HepG2 (cell line): ENCODE data around the gene CKS1B. TPM values are rescaled to one million over a fixed set of nuclear protein-coding genes. Genes with fewer than 3 reads are reported as not detected.

Experiments used
- CREB3 ChIP-seq: sonication (generic); formaldehyde crosslinking; IDR thresholded peaks from 2 replicates; pipeline ENCODE4 v1.5.0; 2020; ENCODE audit warnings: missing genetic modification reagents
- DDIT3 ChIP-seq: sonication (generic); formaldehyde crosslinking; IDR thresholded peaks from 2 replicates; pipeline ENCODE4 v1.4.0; 2020; ENCODE audit warnings: mild to moderate bottlenecking, missing genetic modification reagents
- DNMT1 ChIP-seq: sonication (generic); formaldehyde crosslinking; IDR thresholded peaks from 2 replicates; pipeline ENCODE4 v1.5.1; 2020; ENCODE audit warnings: mild to moderate bottlenecking, missing genetic modification reagents
- FOXP1 ChIP-seq, 2 experiments: fragments of 450-650 bp in 1 of 2; IDR thresholded peaks; 2 replicates each; pipeline ENCODE4 v1.6.1; 2017 to 2018; ENCODE audit warnings: antibody characterized with exemption in 1 of 2
- GLI4 ChIP-seq: sonication (generic); formaldehyde crosslinking; IDR thresholded peaks from 2 replicates; pipeline ENCODE4 v1.5.1; 2020; ENCODE audit warnings: missing genetic modification reagents, mild to moderate bottlenecking, moderate library complexity, borderline replicate concordance
- HOXA3 ChIP-seq: sonication (generic); formaldehyde crosslinking; IDR thresholded peaks from 2 replicates; pipeline ENCODE4 v1.5.0; 2020; ENCODE audit warnings: missing genetic modification reagents
- IKZF5 ChIP-seq: IDR thresholded peaks from 2 replicates; pipeline ENCODE4 v1.6.1; 2018; ENCODE audit warnings: missing genetic modification reagents, mild to moderate bottlenecking, missing compliant biosample characterization
- ISL2 ChIP-seq: sonication (generic); formaldehyde crosslinking; IDR thresholded peaks from 2 replicates; pipeline ENCODE4 v1.5.0; 2020; ENCODE audit warnings: missing genetic modification reagents
- MEIS1 ChIP-seq: sonication (generic); formaldehyde crosslinking; IDR thresholded peaks from 2 replicates; pipeline ENCODE4 v1.9.0; 2021; ENCODE audit warnings: mild to moderate bottlenecking, missing genetic modification reagents, moderate library complexity, borderline replicate concordance
- MTA3 ChIP-seq: sonication (generic); formaldehyde crosslinking; IDR thresholded peaks from 2 replicates; pipeline ENCODE4 v1.4.0; 2020; ENCODE audit warnings: missing genetic modification reagents
- NFKBIZ ChIP-seq: IDR thresholded peaks from 2 replicates; pipeline ENCODE4 v1.6.1; 2018; ENCODE audit warnings: missing genetic modification reagents, missing compliant biosample characterization
- RORA ChIP-seq: sonication (generic); formaldehyde crosslinking; IDR thresholded peaks from 2 replicates; pipeline ENCODE4 v1.5.0; 2020; ENCODE audit warnings: mild to moderate bottlenecking, missing genetic modification reagents, moderate library complexity
- ZBTB1 ChIP-seq: sonication (generic); formaldehyde crosslinking; IDR thresholded peaks from 2 replicates; pipeline ENCODE4 v1.4.0; 2020; ENCODE audit warnings: missing genetic modification reagents, borderline replicate concordance
- ZFP36L2 ChIP-seq: sonication (generic); formaldehyde crosslinking; IDR thresholded peaks from 2 replicates; pipeline ENCODE4 v1.4.0; 2020; ENCODE audit warnings: missing genetic modification reagents
- ZNF224 ChIP-seq: sonication (generic); formaldehyde crosslinking; IDR thresholded peaks from 2 replicates; pipeline ENCODE4 v1.5.0; 2020; ENCODE audit warnings: mild to moderate bottlenecking, missing genetic modification reagents
- ZNF282 ChIP-seq: fragments of 450-650 bp; IDR thresholded peaks from 2 replicates; pipeline ENCODE4 v1.6.1; 2018; ENCODE audit not compliant: partially characterized antibody
- ZNF564 ChIP-seq: sonication (generic); formaldehyde crosslinking; IDR thresholded peaks from 2 replicates; pipeline ENCODE4 v1.8.1; 2023; ENCODE audit warnings: mild to moderate bottlenecking, missing genetic modification reagents
- ZNF879 ChIP-seq: sonication (generic); formaldehyde crosslinking; IDR thresholded peaks from 2 replicates; pipeline ENCODE4 v1.8.1; 2023; ENCODE audit warnings: missing genetic modification reagents
- polyA plus RNA-seq, 8 experiments: library from polyadenylated mRNA; depleted of rRNA in 3 of 8; stranded (reverse) in 7 of 8; unstranded in 1 of 8; fragments of >200 nt; fragmentation: Illumina TruSeq in 4 of 8; extraction: Trizol in 4 of 8; gene quantifications; 2 replicates each; pipeline versions ENCODE4 v1.2.1 to v1.2.3, GENCODE V29; 2011 to 2016; ENCODE audit warnings: low read depth in 4 of 8, missing spikeins in 1 of 8, mixed read lengths in 1 of 8; ENCODE audit not compliant: insufficient read depth in 1 of 8
- total RNA-seq, 5 experiments: library from RNA; depleted of rRNA; stranded (reverse); fragments of >200 nt; fragmentation: Illumina TruSeq; extraction: Trizol; gene quantifications; 2 replicates each; pipeline ENCODE4 v1.2.3, GENCODE V29; 2016; ENCODE audit warnings: low read depth in 1 of 5
- TF ChIP-seq, protein P1 (sequence below): sonication (generic); formaldehyde crosslinking; IDR thresholded peaks from 2 replicates; pipeline ENCODE4 v1.5.0; 2020; ENCODE audit warnings: missing genetic modification reagents, mild to moderate bottlenecking, borderline replicate concordance
- TF ChIP-seq, protein P2 (sequence below): sonication (generic); IDR thresholded peaks from 2 replicates; pipeline ENCODE4 v1.6.1; 2016; ENCODE audit warnings: low read depth, borderline replicate concordance
- TF ChIP-seq, protein P3 (sequence below): sonication (generic); formaldehyde crosslinking; conservative IDR thresholded peaks from 2 replicates; pipeline ENCODE4 v1.4.0; 2020; ENCODE audit warnings: missing genetic modification reagents
- TF ChIP-seq, protein P4 (sequence below): sonication (generic); formaldehyde crosslinking; IDR thresholded peaks from 2 replicates; pipeline ENCODE4 v1.8.1; 2023; ENCODE audit warnings: mild to moderate bottlenecking, missing genetic modification reagents, borderline replicate concordance
- TF ChIP-seq, protein P5 (sequence below): IDR thresholded peaks from 2 replicates; pipeline ENCODE4 v1.6.1; 2016; ENCODE audit warnings: missing genetic modification reagents, missing compliant biosample characterization

CKS1B gene
- total and polyA plus RNA-seq, 2 of the 13 experiments (the other 11 are each of a cell fraction or from before 2014, with no cell fraction given): 217 to 222 TPM

- TF ChIP-seq, protein P1, sequence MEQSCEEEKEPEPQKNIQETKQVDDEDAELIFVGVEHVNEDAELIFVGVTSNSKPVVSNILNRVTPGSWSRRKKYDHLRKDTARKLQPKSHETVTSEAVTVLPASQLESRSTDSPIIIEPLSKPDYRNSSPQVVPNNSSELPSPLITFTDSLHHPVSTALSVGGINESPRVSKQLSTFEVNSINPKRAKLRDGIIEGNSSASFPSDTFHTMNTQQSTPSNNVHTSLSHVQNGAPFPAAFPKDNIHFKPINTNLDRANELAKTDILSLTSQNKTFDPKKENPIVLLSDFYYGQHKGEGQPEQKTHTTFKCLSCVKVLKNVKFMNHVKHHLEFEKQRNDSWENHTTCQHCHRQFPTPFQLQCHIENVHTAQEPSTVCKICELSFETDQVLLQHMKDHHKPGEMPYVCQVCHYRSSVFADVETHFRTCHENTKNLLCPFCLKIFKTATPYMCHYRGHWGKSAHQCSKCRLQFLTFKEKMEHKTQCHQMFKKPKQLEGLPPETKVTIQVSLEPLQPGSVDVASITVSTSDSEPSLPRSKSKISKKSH (CRISPR knock-in tag): peak; percentile 100
- no peak for TF ChIP-seq RORA (CRISPR knock-in tag)
- TF ChIP-seq ZNF879 (CRISPR knock-in tag): peak; percentile 100
- TF ChIP-seq, protein P2, sequence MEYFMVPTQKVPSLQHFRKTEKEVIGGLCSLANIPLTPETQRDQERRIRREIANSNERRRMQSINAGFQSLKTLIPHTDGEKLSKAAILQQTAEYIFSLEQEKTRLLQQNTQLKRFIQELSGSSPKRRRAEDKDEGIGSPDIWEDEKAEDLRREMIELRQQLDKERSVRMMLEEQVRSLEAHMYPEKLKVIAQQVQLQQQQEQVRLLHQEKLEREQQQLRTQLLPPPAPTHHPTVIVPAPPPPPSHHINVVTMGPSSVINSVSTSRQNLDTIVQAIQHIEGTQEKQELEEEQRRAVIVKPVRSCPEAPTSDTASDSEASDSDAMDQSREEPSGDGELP: no peak
- TF ChIP-seq ZNF224: peak; percentile 97; the same call in 1 of the 2 replicates
- peak; percentile 97 for TF ChIP-seq ZNF564 (CRISPR knock-in tag)
- no peak for TF ChIP-seq FOXP1 (IDR thresholded peaks at IDR 0.05)
- TF ChIP-seq FOXP1 (CRISPR knock-in tag; IDR thresholded peaks at IDR 0.05): no peak
- TF ChIP-seq ZNF282: no peak
- peak; percentile 95 for TF ChIP-seq HOXA3
- TF ChIP-seq MTA3 (CRISPR knock-in tag): no peak
- peak; percentile 93; the same call in 1 of the 2 replicates for TF ChIP-seq DNMT1
- TF ChIP-seq ISL2 (CRISPR knock-in tag): peak; percentile 60; the same call in 1 of the 2 replicates
- TF ChIP-seq, protein P3, sequence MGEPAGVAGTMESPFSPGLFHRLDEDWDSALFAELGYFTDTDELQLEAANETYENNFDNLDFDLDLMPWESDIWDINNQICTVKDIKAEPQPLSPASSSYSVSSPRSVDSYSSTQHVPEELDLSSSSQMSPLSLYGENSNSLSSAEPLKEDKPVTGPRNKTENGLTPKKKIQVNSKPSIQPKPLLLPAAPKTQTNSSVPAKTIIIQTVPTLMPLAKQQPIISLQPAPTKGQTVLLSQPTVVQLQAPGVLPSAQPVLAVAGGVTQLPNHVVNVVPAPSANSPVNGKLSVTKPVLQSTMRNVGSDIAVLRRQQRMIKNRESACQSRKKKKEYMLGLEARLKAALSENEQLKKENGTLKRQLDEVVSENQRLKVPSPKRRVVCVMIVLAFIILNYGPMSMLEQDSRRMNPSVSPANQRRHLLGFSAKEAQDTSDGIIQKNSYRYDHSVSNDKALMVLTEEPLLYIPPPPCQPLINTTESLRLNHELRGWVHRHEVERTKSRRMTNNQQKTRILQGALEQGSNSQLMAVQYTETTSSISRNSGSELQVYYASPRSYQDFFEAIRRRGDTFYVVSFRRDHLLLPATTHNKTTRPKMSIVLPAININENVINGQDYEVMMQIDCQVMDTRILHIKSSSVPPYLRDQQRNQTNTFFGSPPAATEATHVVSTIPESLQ (CRISPR knock-in tag): 0 out of 2 replicates have a peak, but pooled peaks have one; percentile 58
- peak; percentile 87; the same call in 1 of the 2 replicates for TF ChIP-seq GLI4
- TF ChIP-seq DDIT3: no peak; the same call in 1 of the 2 replicates
- TF ChIP-seq ZBTB1 (CRISPR knock-in tag): no peak; the same call in 1 of the 2 replicates
- TF ChIP-seq, protein P4, sequence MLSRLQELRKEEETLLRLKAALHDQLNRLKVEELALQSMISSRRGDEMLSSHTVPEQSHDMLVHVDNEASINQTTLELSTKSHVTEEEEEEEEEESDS (CRISPR knock-in tag): peak; percentile 93
- peak; percentile 91; the same call in 1 of the 2 replicates for TF ChIP-seq NFKBIZ (CRISPR knock-in tag)
- TF ChIP-seq CREB3 (CRISPR knock-in tag): peak; percentile 90; the same call in 1 of the 2 replicates
- peak; percentile 94 for TF ChIP-seq ZFP36L2
- peak; percentile 94 for TF ChIP-seq IKZF5 (CRISPR knock-in tag)
- TF ChIP-seq, protein P5, sequence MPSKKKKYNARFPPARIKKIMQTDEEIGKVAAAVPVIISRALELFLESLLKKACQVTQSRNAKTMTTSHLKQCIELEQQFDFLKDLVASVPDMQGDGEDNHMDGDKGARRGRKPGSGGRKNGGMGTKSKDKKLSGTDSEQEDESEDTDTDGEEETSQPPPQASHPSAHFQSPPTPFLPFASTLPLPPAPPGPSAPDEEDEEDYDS (CRISPR knock-in tag): peak; percentile 77; the same call in 1 of the 2 replicates
- TF ChIP-seq MEIS1 (CRISPR knock-in tag): peak; percentile 99
Measured at GRCh38 chr1:154936555-154937084, 37.9 kb upstream of the CKS1B start, which contains the start of gene PMVK (continued).
